ENCODE results near the gene NENF.

Gene NENF

GRCh38 chr1:212491454-212491853 is 58.7 kb downstream of the NENF start:
- ATAC-seq, result no peak

More at GRCh38 chr1:212491454-212491853, 58.7 kb downstream of the NENF start:
- H3K4me3 Mint-ChIP-seq, result no peak overlapping the region
- H3K27ac Mint-ChIP-seq, result peak overlapping the region; percentile 7 to 50
- peaks cover 10% of the 10 kb centered on the region for H3K4me1 Mint-ChIP-seq
- peaks cover 16% of the 10 kb centered on the region for H3K27me3 Mint-ChIP-seq
- H3K9me3 Mint-ChIP-seq, result no peaks in the 10 kb centered on the region
- no peak for DNase-seq

Data from stimulated activated naive CD8-positive, alpha-beta T cell treated with anti-CD3 and anti-CD28 coated beads, Interleukin-15, amount 100 ng/mL, for 72 hours (primary cell).